WTC11 (cell line): ENCODE measurements around the gene RPS16. TPM values are rescaled to one million over a fixed set of nuclear protein-coding genes. Genes with fewer than 3 reads are reported as not detected.

Experiments used
- ATAC-seq: fragments of 200-7000 bp; cut with Tn5 transposase; 2 replicates; pipeline ENCODE4 v1.10.0; 2021; ENCODE audit warnings: mild to moderate bottlenecking, moderate library complexity
- CTCF ChIA-PET: fragments of 300-600 bp; sonication (Branson Sonifier 250); formaldehyde crosslinking; loops from one replicate; lab custom pipeline; 2021; ENCODE audit warnings: antibody characterized with exemption; lab: Charles Lee
- POLR2A ChIA-PET: fragments of 350-600 bp; sonication (Branson Sonifier 250); formaldehyde crosslinking; loops from one replicate; lab custom pipeline; 2021; ENCODE audit warnings: antibody characterized with exemption; lab: Charles Lee
- DNase-seq: peaks from one replicate; pipeline ENCODE4 v3.0.0; 2021; ENCODE audit warnings: low spot score
- H3K27ac Mint-ChIP-seq: 2 replicates; pipeline ENCODE4 v1.8.0; 2021; ENCODE audit warnings: mixed read lengths
- H3K27me3 Mint-ChIP-seq: 2 replicates; pipeline ENCODE4 v1.8.0; 2021; ENCODE audit warnings: low read depth, mild to moderate bottlenecking, moderate library complexity, mixed read lengths
- H3K36me3 Mint-ChIP-seq: 2 replicates; pipeline ENCODE4 v1.8.0; 2021; ENCODE audit warnings: mixed read lengths
- H3K4me1 Mint-ChIP-seq: 2 replicates; pipeline ENCODE4 v1.8.0; 2022; ENCODE audit warnings: mixed read lengths
- H3K4me3 Mint-ChIP-seq: 2 replicates; pipeline ENCODE4 v1.8.0; 2021; ENCODE audit warnings: mild to moderate bottlenecking, moderate library complexity, mixed read lengths
- H3K9me3 Mint-ChIP-seq: 2 replicates; pipeline ENCODE4 v1.8.0; 2021; ENCODE audit warnings: mixed read lengths
- FOXJ3 ChIP-seq: sonication (generic); formaldehyde crosslinking; IDR thresholded peaks from 2 replicates; pipeline ENCODE4 v1.9.0; 2021; ENCODE audit warnings: missing genetic modification reagents, mild to moderate bottlenecking, borderline replicate concordance
- FOXP1 ChIP-seq: sonication (generic); formaldehyde crosslinking; IDR thresholded peaks from 2 replicates; pipeline ENCODE4 v1.8.0; 2022; ENCODE audit warnings: missing genetic modification reagents, mild to moderate bottlenecking, moderate library complexity, borderline replicate concordance
- GRHL2 ChIP-seq: fragments of 250-450 bp; sonication (Bioruptor Pico); IDR thresholded peaks from 2 replicates; pipeline ENCODE4 v1.8.0; 2022; ENCODE audit warnings: mild to moderate bottlenecking, moderate library complexity; ENCODE audit not compliant: insufficient replicate concordance, severe bottlenecking
- GTF2I ChIP-seq: fragments of 250-450 bp; sonication (Bioruptor Pico); conservative IDR thresholded peaks from 2 replicates; pipeline ENCODE4 v1.4.0; 2021; ENCODE audit warnings: mild to moderate bottlenecking
- MXD4 ChIP-seq: fragments of 250-450 bp; sonication (Bioruptor Pico); IDR thresholded peaks from 2 replicates; pipeline ENCODE4 v1.8.0; 2021; ENCODE audit warnings: mild to moderate bottlenecking, moderate library complexity, borderline replicate concordance
- MYBL2 ChIP-seq: sonication (generic); formaldehyde crosslinking; IDR thresholded peaks from 2 replicates; pipeline ENCODE4 v1.8.1; 2023; ENCODE audit warnings: mild to moderate bottlenecking, moderate library complexity, missing genetic modification reagents
- NFE2L1 ChIP-seq: sonication (generic); formaldehyde crosslinking; IDR thresholded peaks from 2 replicates; pipeline ENCODE4 v1.8.1; 2023; ENCODE audit warnings: missing genetic modification reagents
- RELA ChIP-seq: sonication (generic); formaldehyde crosslinking; IDR thresholded peaks from 2 replicates; pipeline ENCODE4 v1.8.1; 2022; ENCODE audit warnings: missing genetic modification reagents, mild to moderate bottlenecking, borderline replicate concordance
- SMAD3 ChIP-seq: sonication (generic); formaldehyde crosslinking; IDR thresholded peaks from 2 replicates; pipeline ENCODE4 v1.8.0; 2022; ENCODE audit warnings: missing genetic modification reagents, mild to moderate bottlenecking, borderline replicate concordance
- SOX15 ChIP-seq: fragments of 250-450 bp; sonication (Bioruptor Pico); IDR thresholded peaks from 2 replicates; pipeline ENCODE4 v1.9.0; 2021; ENCODE audit warnings: mild to moderate bottlenecking
- TCF7 ChIP-seq: sonication (generic); formaldehyde crosslinking; IDR thresholded peaks from 2 replicates; pipeline ENCODE4 v1.8.0; 2022; ENCODE audit warnings: mild to moderate bottlenecking, low read depth, missing genetic modification reagents, moderate library complexity
- TEAD1 ChIP-seq: sonication (generic); formaldehyde crosslinking; IDR thresholded peaks from 2 replicates; pipeline ENCODE4 v1.8.0; 2022; ENCODE audit warnings: mild to moderate bottlenecking, missing genetic modification reagents
- TEAD4 ChIP-seq: sonication (generic); formaldehyde crosslinking; IDR thresholded peaks from 2 replicates; pipeline ENCODE4 v1.8.0; 2022; ENCODE audit warnings: mild to moderate bottlenecking, missing genetic modification reagents
- ZBTB21 ChIP-seq: sonication (generic); formaldehyde crosslinking; IDR thresholded peaks from 2 replicates; pipeline ENCODE4 v1.8.1; 2023; ENCODE audit warnings: mild to moderate bottlenecking, missing genetic modification reagents, borderline replicate concordance
- ZNF121 ChIP-seq: sonication (generic); formaldehyde crosslinking; IDR thresholded peaks from 2 replicates; pipeline ENCODE4 v1.8.0; 2023; ENCODE audit warnings: missing genetic modification reagents
- ZNF317 ChIP-seq: sonication (generic); formaldehyde crosslinking; IDR thresholded peaks from 2 replicates; pipeline ENCODE4 v1.8.1; 2023; ENCODE audit warnings: low read depth, mild to moderate bottlenecking, moderate library complexity, missing genetic modification reagents, borderline replicate concordance
- ZNF416 ChIP-seq: fragments of 250-450 bp; sonication (Bioruptor Pico); IDR thresholded peaks from 2 replicates; pipeline ENCODE4 v1.9.0; 2021; ENCODE audit warnings: mild to moderate bottlenecking, inconsistent platforms
- ZNF423 ChIP-seq: fragments of 250-450 bp; sonication (Bioruptor Pico); IDR thresholded peaks from 2 replicates; pipeline ENCODE4 v2.1.2; 2022; ENCODE audit warnings: mild to moderate bottlenecking, moderate library complexity
- ZNF671 ChIP-seq: fragments of 250-450 bp; sonication (Bioruptor Pico); IDR thresholded peaks from 2 replicates; pipeline ENCODE4 v1.8.0; 2021; ENCODE audit warnings: mild to moderate bottlenecking
- total RNA-seq: library from RNA; stranded (reverse); gene quantifications from 3 replicates; pipeline ENCODE4 v1.2.3, GENCODE V29; 2021
- TF ChIP-seq, protein P1 (sequence below): sonication (generic); formaldehyde crosslinking; IDR thresholded peaks from 2 replicates; pipeline ENCODE4 v1.8.0; 2023; ENCODE audit warnings: missing genetic modification reagents
- TF ChIP-seq, protein P2 (sequence below): sonication (generic); formaldehyde crosslinking; IDR thresholded peaks from 2 replicates; pipeline ENCODE4 v1.8.1; 2022; ENCODE audit warnings: mild to moderate bottlenecking, missing genetic modification reagents, moderate library complexity, borderline replicate concordance
- TF ChIP-seq, protein P3 (sequence below): sonication (generic); formaldehyde crosslinking; IDR thresholded peaks from 2 replicates; pipeline ENCODE4 v1.8.1; 2022; ENCODE audit warnings: mild to moderate bottlenecking, moderate library complexity, missing genetic modification reagents
- TF ChIP-seq, protein P4 (sequence below): sonication (generic); formaldehyde crosslinking; IDR thresholded peaks from 2 replicates; pipeline ENCODE4 v1.8.0; 2022; ENCODE audit warnings: mild to moderate bottlenecking, missing genetic modification reagents
- TF ChIP-seq, protein P5 (sequence below): sonication (generic); formaldehyde crosslinking; IDR thresholded peaks from 2 replicates; pipeline ENCODE4 v1.8.1; 2023; ENCODE audit warnings: mild to moderate bottlenecking, missing genetic modification reagents, moderate library complexity
- TF ChIP-seq, protein P6 (sequence below): sonication (generic); formaldehyde crosslinking; IDR thresholded peaks from 2 replicates; pipeline ENCODE4 v1.8.1; 2023; ENCODE audit warnings: mild to moderate bottlenecking, missing genetic modification reagents, moderate library complexity
- TF ChIP-seq, protein P7 (sequence below): sonication (generic); formaldehyde crosslinking; IDR thresholded peaks from 2 replicates; pipeline ENCODE4 v1.8.1; 2023; ENCODE audit warnings: mild to moderate bottlenecking, missing genetic modification reagents

RPS16 gene
- total RNA-seq, 1 experiment from 2014 or later, result 2,962 TPM

DNA sequence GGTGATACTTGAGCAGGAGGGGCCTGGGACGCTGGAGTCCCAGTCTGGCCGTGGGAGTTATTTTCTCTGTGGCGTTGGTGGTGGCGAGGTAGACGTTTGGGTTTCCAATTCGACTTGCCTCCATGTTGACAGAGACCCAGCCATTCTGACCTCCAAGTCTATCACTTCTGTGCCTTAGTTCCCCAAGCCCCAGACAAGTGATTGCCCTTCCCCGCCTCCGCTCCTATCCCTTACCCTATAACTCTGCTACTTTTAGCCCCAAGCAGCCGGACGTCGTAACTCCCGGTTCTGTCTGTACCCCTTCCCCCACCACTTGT is 45.4 kb upstream of the RPS16 start (continued):
- TF ChIP-seq, protein P1, sequence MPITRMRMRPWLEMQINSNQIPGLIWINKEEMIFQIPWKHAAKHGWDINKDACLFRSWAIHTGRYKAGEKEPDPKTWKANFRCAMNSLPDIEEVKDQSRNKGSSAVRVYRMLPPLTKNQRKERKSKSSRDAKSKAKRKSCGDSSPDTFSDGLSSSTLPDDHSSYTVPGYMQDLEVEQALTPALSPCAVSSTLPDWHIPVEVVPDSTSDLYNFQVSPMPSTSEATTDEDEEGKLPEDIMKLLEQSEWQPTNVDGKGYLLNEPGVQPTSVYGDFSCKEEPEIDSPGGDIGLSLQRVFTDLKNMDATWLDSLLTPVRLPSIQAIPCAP (CRISPR knock-in tag), result no peak
- TF ChIP-seq MXD4 (no peak), TEAD1 (no peak)
- TF ChIP-seq, protein P2, sequence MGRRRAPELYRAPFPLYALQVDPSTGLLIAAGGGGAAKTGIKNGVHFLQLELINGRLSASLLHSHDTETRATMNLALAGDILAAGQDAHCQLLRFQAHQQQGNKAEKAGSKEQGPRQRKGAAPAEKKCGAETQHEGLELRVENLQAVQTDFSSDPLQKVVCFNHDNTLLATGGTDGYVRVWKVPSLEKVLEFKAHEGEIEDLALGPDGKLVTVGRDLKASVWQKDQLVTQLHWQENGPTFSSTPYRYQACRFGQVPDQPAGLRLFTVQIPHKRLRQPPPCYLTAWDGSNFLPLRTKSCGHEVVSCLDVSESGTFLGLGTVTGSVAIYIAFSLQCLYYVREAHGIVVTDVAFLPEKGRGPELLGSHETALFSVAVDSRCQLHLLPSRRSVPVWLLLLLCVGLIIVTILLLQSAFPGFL (CRISPR knock-in tag), result no peak

DNA sequence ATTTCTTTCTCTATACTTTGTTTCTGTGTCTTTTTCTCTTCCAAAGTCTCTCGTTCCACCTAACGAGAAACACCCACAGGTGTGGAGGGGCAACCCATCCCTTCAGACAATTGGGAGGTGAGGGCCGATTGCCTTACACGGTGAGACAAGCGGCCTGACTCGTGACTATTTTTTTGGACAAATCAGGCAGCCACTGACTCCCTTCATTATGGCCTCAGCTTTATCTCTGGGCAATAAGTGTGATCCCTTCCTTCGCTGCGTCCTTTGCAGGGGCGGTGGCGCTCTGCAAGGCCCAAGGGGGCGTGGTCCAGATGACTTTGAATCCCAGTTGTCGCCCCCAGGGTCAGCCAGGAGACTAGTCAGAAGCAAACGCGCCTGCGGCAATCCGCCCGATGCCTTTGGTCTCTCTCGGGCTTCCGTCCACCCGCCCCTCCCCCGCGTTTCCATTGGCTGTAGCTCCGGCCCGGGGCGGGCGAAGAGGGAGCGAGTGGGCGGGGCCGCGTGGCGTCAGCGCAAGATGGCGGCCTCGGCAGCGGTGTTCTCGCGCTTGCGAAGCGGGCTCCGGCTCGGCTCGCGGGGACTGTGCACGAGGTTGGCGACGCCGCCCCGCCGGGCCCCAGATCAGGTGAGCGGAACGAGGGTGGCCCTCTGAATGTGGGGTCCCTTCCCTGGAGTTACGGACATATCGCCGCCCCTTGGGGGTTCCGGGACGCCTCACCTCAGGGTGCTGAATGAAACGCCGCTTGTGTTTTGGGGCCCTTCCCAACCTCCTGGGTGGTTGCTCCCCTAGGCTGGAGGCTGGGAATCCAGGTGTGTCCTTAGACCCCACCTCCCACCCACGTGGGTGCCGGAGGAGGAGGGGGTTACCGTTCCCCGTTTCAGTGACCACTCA is 44.8 kb upstream of the RPS16 start, which contains the start of gene TIMM50:
TSS of gene TIMM50 (plus strand) at position 502 of the 892 bp plus-strand sequence. CDS start at position 518, 16 bp downstream.
- no peaks in the 10 kb centered on the region for H3K27me3 Mint-ChIP-seq
- H3K4me1 Mint-ChIP-seq, result peaks cover 18% of the 10 kb centered on the region
- peak within 1 kb of the TSS; percentile 99 for H3K27ac Mint-ChIP-seq
- CTCF ChIA-PET, result interaction anchor here (0.8 to 1.5 kb wide), 12 partner anchors 17 to 83 kb away, joined by 3 to 20 read pairs (median 4); partner anchors contain the start of genes DLL3, EID2B and RPS16
- ATAC-seq (peak; percentile 96), DNase-seq (peak; percentile 100)
- POLR2A ChIA-PET, result interaction anchor here (0.6 to 1.2 kb wide), 7 partner anchors 18 to 90 kb away, joined by 3 to 7 read pairs (median 5); partner anchors contain the start of genes DLL3, MED29, PAF1 and RPS16
- H3K9me3 Mint-ChIP-seq, result no peaks in the 10 kb centered on the region
- peaks cover 22% of the 10 kb centered on the region for H3K36me3 Mint-ChIP-seq
- H3K4me3 Mint-ChIP-seq, result peak within 1 kb of the TSS; percentile 91
- TF ChIP-seq, protein P3, sequence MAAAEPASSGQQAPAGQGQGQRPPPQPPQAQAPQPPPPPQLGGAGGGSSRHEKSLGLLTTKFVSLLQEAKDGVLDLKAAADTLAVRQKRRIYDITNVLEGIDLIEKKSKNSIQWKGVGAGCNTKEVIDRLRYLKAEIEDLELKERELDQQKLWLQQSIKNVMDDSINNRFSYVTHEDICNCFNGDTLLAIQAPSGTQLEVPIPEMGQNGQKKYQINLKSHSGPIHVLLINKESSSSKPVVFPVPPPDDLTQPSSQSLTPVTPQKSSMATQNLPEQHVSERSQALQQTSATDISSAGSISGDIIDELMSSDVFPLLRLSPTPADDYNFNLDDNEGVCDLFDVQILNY (CRISPR knock-in tag), result peak; percentile 93
- TF ChIP-seq ZNF416 (CRISPR knock-in tag) (0 out of 2 replicates have a peak, but pooled peaks have one; percentile 52), SMAD3 (no peak; the same call in 1 of the 2 replicates), ZNF317 (CRISPR knock-in tag) (peak; percentile 57; the same call in 1 of the 2 replicates), FOXP1 (CRISPR knock-in tag) (peak; percentile 74; the same call in 1 of the 2 replicates), ZNF423 (CRISPR knock-in tag) (peak; percentile 14; the same call in 1 of the 2 replicates), MYBL2 (CRISPR knock-in tag) (peak; percentile 79), ZBTB21 (no peak), FOXJ3 (CRISPR knock-in tag) (no peak), TEAD4 (CRISPR knock-in tag) (no peak), SOX15 (CRISPR knock-in tag) (no peak), ZNF671 (CRISPR knock-in tag) (0 out of 2 replicates have a peak, but pooled peaks have one; percentile 23), TEAD1 (peak; percentile 65), MXD4 (no peak), RELA (CRISPR knock-in tag) (no peak), NFE2L1 (CRISPR knock-in tag) (peak; percentile 31; the same call in 1 of the 2 replicates), ZNF121 (CRISPR knock-in tag) (peak; percentile 53; the same call in 1 of the 2 replicates), TCF7 (CRISPR knock-in tag) (0 out of 2 replicates have a peak, but pooled peaks have one; percentile 36), GRHL2 (CRISPR knock-in tag) (no peak), GTF2I (CRISPR knock-in tag) (no peak)
- TF ChIP-seq, protein P4, sequence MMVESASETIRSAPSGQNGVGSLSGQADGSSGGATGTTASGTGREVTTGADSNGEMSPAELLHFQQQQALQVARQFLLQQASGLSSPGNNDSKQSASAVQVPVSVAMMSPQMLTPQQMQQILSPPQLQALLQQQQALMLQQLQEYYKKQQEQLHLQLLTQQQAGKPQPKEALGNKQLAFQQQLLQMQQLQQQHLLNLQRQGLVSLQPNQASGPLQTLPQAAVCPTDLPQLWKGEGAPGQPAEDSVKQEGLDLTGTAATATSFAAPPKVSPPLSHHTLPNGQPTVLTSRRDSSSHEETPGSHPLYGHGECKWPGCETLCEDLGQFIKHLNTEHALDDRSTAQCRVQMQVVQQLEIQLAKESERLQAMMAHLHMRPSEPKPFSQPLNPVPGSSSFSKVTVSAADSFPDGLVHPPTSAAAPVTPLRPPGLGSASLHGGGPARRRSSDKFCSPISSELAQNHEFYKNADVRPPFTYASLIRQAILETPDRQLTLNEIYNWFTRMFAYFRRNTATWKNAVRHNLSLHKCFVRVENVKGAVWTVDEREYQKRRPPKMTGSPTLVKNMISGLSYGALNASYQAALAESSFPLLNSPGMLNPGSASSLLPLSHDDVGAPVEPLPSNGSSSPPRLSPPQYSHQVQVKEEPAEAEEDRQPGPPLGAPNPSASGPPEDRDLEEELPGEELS (CRISPR knock-in tag), result peak; percentile 75; the same call in 1 of the 2 replicates
- TF ChIP-seq, protein P5, sequence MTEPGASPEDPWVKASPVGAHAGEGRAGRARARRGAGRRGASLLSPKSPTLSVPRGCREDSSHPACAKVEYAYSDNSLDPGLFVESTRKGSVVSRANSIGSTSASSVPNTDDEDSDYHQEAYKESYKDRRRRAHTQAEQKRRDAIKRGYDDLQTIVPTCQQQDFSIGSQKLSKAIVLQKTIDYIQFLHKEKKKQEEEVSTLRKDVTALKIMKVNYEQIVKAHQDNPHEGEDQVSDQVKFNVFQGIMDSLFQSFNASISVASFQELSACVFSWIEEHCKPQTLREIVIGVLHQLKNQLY (CRISPR knock-in tag), result 0 out of 2 replicates have a peak, but pooled peaks have one; percentile 58
- TF ChIP-seq, protein P6, sequence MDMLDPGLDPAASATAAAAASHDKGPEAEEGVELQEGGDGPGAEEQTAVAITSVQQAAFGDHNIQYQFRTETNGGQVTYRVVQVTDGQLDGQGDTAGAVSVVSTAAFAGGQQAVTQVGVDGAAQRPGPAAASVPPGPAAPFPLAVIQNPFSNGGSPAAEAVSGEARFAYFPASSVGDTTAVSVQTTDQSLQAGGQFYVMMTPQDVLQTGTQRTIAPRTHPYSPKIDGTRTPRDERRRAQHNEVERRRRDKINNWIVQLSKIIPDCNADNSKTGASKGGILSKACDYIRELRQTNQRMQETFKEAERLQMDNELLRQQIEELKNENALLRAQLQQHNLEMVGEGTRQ (CRISPR knock-in tag), result peak; percentile 61; the same call in 1 of the 2 replicates
- TF ChIP-seq, protein P7, sequence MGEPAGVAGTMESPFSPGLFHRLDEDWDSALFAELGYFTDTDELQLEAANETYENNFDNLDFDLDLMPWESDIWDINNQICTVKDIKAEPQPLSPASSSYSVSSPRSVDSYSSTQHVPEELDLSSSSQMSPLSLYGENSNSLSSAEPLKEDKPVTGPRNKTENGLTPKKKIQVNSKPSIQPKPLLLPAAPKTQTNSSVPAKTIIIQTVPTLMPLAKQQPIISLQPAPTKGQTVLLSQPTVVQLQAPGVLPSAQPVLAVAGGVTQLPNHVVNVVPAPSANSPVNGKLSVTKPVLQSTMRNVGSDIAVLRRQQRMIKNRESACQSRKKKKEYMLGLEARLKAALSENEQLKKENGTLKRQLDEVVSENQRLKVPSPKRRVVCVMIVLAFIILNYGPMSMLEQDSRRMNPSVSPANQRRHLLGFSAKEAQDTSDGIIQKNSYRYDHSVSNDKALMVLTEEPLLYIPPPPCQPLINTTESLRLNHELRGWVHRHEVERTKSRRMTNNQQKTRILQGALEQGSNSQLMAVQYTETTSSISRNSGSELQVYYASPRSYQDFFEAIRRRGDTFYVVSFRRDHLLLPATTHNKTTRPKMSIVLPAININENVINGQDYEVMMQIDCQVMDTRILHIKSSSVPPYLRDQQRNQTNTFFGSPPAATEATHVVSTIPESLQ (CRISPR knock-in tag), result no peak
